ENCODE data around the gene FRMPD2.

DNA sequence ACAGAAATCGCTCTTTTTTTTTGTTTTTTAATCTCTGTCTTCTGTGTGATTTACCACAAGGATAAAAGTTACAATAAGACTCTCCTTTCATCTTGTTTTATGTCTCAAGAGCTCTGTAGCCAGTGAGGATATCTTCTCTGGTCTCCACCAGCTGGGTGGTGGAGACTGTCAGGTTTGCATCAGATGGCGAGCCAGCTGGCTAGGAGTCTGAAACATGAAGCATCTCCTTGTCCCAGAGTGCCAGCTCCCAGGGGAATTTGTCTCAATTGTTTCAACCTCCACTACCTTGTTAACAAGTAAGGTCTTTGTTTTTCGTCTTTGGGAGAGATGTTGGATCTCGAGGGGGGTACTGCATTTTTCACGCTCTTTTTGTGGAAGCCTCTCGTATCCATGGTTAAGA is 47.3 kb downstream of the FRMPD2 start:
- TF ChIP-seq CTCF (IDR thresholded peaks at IDR 0.05), result no peak
- TF ChIP-seq NR3C1 (CRISPR knock-in tag; conservative IDR thresholded peaks at IDR 0.05; ENCODE audit: low read depth), result no peak
- TF ChIP-seq, protein P1, sequence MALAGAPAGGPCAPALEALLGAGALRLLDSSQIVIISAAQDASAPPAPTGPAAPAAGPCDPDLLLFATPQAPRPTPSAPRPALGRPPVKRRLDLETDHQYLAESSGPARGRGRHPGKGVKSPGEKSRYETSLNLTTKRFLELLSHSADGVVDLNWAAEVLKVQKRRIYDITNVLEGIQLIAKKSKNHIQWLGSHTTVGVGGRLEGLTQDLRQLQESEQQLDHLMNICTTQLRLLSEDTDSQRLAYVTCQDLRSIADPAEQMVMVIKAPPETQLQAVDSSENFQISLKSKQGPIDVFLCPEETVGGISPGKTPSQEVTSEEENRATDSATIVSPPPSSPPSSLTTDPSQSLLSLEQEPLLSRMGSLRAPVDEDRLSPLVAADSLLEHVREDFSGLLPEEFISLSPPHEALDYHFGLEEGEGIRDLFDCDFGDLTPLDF (CRISPR knock-in tag; IDR thresholded peaks at IDR 0.05), result no peak
- TF ChIP-seq ESRRA (CRISPR knock-in tag; IDR thresholded peaks at IDR 0.05; ENCODE audit: borderline replicate concordance), result no peak
- TF ChIP-seq FOXK1 (CRISPR knock-in tag; IDR thresholded peaks at IDR 0.05), result no peak
- TF ChIP-seq SP1 (CRISPR knock-in tag; conservative IDR thresholded peaks at IDR 0.05), result no peak
- TF ChIP-seq SMAD4 (CRISPR knock-in tag; IDR thresholded peaks at IDR 0.05), result no peak
- TF ChIP-seq RELA (CRISPR knock-in tag; IDR thresholded peaks at IDR 0.05; ENCODE audit: borderline replicate concordance), result no peak
- no peak for TF ChIP-seq ETV6 (CRISPR knock-in tag; IDR thresholded peaks at IDR 0.05)

Measured in WTC11 (cell line).